ENCODE measurements around the gene UQCRQ.

The UQCRQ gene

GRCh38 chr5:132827943-132828673 lies 38.3 kb upstream of the UQCRQ start:
- H3K4me3 ChIP-seq (ENCODE audit: low read length), result no peak overlapping the region
- TF ChIP-seq CTCF (conservative IDR thresholded peaks at IDR 0.05; ENCODE audit: low read depth, low read length), result no peak
- DNase-seq (ENCODE audit: low read depth), result no peak

- H3K4me3 ChIP-seq (ENCODE audit: low read length), result no peak overlapping the region
- no peak for DNase-seq (ENCODE audit: low read depth)
- TF ChIP-seq CTCF (conservative IDR thresholded peaks at IDR 0.05; ENCODE audit: low read depth, low read length), result no peak
These were observed 37.5 kb upstream of the UQCRQ start for GRCh38 chr5:132828846-132829494.

- no peak for DNase-seq (ENCODE audit: low read depth)
These were observed 36.6 kb upstream of the UQCRQ start for GRCh38 chr5:132829742-132830435.

GRCh38 chr5:132830436-132831094 lies 35.9 kb upstream of the UQCRQ start, which contains the start of gene SHROOM1:
Gene SHROOM1, minus strand, starts transcription at chr5:132830647. Its CDS starts 4,507 bp downstream, at chr5:132826140.
- TF ChIP-seq CTCF (conservative IDR thresholded peaks at IDR 0.05; ENCODE audit: low read depth, low read length), result no peak
- peak within 1 kb of the TSS; percentile 57 for H3K4me3 ChIP-seq (ENCODE audit: low read length)
- no peak for DNase-seq (ENCODE audit: low read depth)

More at GRCh38 chr5:132829742-132830435, 36.6 kb upstream of the UQCRQ start:
- peak overlapping the region; percentile 57 for H3K4me3 ChIP-seq (ENCODE audit: low read length)
- peak; percentile 78 for TF ChIP-seq CTCF (conservative IDR thresholded peaks at IDR 0.05; ENCODE audit: low read depth, low read length)

- no peak for TF ChIP-seq CTCF (conservative IDR thresholded peaks at IDR 0.05; ENCODE audit: low read depth, low read length)
- DNase-seq (ENCODE audit: low read depth), result no peak
- H3K4me3 ChIP-seq (ENCODE audit: low read length), result no peak overlapping the region
These were observed 35.2 kb upstream of the UQCRQ start for GRCh38 chr5:132831095-132831860.

- no peak for TF ChIP-seq CTCF (conservative IDR thresholded peaks at IDR 0.05; ENCODE audit: low read depth, low read length)
- no peak for DNase-seq (ENCODE audit: low read depth)
- no peak overlapping the region for H3K4me3 ChIP-seq (ENCODE audit: low read length)
These were observed 33.8 kb upstream of the UQCRQ start for GRCh38 chr5:132832612-132833011.
